Measurements from ENCODE around the gene PRMT2. TPM values are rescaled to one million over a fixed set of nuclear protein-coding genes. Genes with fewer than 3 reads are reported as not detected.

PRMT2 gene
- polyA plus RNA-seq, 2 of the 4 experiments (the other 2 are of a cell fraction), result 69.2 to 75.1 TPM

GRCh38 chr21:46661211-46661625 is 25.7 kb downstream of the PRMT2 start:
- Histone ChIP-seq H3K4me2 (no peak overlapping the region), H3K4me3 (no peak overlapping the region), H3K9me3 (no peaks in the 10 kb centered on the region; the same call in 2 of the 3 replicates), H3K27ac (no peak overlapping the region), H3K4me1 (no peaks in the 10 kb centered on the region)
- DNase-seq (ENCODE audit: low read depth in 1 of 2, low spot score in 1 of 2) (no peak), ATAC-seq (no peak), FAIRE-seq (no peak)
- TF ChIP-seq HES2 (IDR thresholded peaks at IDR 0.05), result no peak
- TF ChIP-seq FOXS1 (CRISPR knock-in tag; IDR thresholded peaks at IDR 0.05), result no peak
- TF ChIP-seq NR3C1 (IDR thresholded peaks at IDR 0.05), result no peak
- TF ChIP-seq RNF2 (IDR thresholded peaks at IDR 0.05; ENCODE audit: borderline replicate concordance, low read depth), result no peak
- no peak for TF ChIP-seq RAD21 (conservative IDR thresholded peaks at IDR 0.05 in 1 of 2, IDR thresholded peaks at IDR 0.05 in 1 of 2)
- no peak for TF ChIP-seq ESRRA (IDR thresholded peaks at IDR 0.05; ENCODE audit: borderline replicate concordance, low read length)
- no peak for TF ChIP-seq HEYL (CRISPR knock-in tag; IDR thresholded peaks at IDR 0.05)
- TF ChIP-seq CBX8 (IDR thresholded peaks at IDR 0.05), result no peak
- no peak for TF ChIP-seq HDAC2 (IDR thresholded peaks at IDR 0.05)
- ChIA-PET CTCF (no interaction called here), POLR2A (no interaction called here)
- 93% methylated on average over 28 of the region's 29 CpGs for WGBS (ENCODE audit: missing lambda C conversion rate)

GRCh38 chr21:46661642-46662366 is 26.3 kb downstream of the PRMT2 start:
- POLR2A ChIA-PET, result no interaction called here
- H3K4me2 ChIP-seq, result no peak overlapping the region
- H3K27ac ChIP-seq, result no peak overlapping the region
- H3K4me1 ChIP-seq, result no peaks in the 10 kb centered on the region
- CTCF ChIA-PET, result no interaction called here
- no peaks in the 10 kb centered on the region for H3K9me3 ChIP-seq
- ATAC-seq (no peak), FAIRE-seq (no peak), DNase-seq (ENCODE audit: low read depth in 1 of 2, low spot score in 1 of 2) (no peak)
- 93% methylated on average over 15 of the region's 61 CpGs for WGBS (ENCODE audit: missing lambda C conversion rate)
- H3K4me3 ChIP-seq, result no peak overlapping the region
- TF ChIP-seq PHF8 (IDR thresholded peaks at IDR 0.05; ENCODE audit: borderline replicate concordance, low read depth) (no peak), ELK1 (IDR thresholded peaks at IDR 0.05; ENCODE audit: low read depth, low read length) (no peak), KDM5A (IDR thresholded peaks at IDR 0.05) (no peak), CHD4 (IDR thresholded peaks at IDR 0.05; ENCODE audit: borderline replicate concordance) (no peak), HMGXB4 (CRISPR knock-in tag; IDR thresholded peaks at IDR 0.05; ENCODE audit: borderline replicate concordance) (no peak), CTCF (IDR thresholded peaks at IDR 0.05) (no peak), RARB (CRISPR knock-in tag; IDR thresholded peaks at IDR 0.05) (no peak), BCL3 (IDR thresholded peaks at IDR 0.05) (no peak), EP300 (IDR thresholded peaks at IDR 0.05) (no peak), HEYL (CRISPR knock-in tag; IDR thresholded peaks at IDR 0.05) (no peak), RAD21 (conservative IDR thresholded peaks at IDR 0.05 in 1 of 2, IDR thresholded peaks at IDR 0.05 in 1 of 2) (no peak)

Data from A549 (cell line).